Activated CD4-positive, CD25-positive, alpha-beta regulatory T cell (primary cell): ENCODE measurements around the gene CD4.
A peak's percentile ranks its signal among the peaks of the same experiment; 100 is the strongest.
"Not testable (repeated sequence)": the region's sequence is repeated elsewhere in the genome, so short reads cannot be mapped to it uniquely, and the experiment has no call there.

ENCODE experiments used
- DNase-seq, 4 experiments: peaks; one replicate each; lab custom pipeline; 2025; lab: John Stamatoyannopoulos, UW

CD4 gene

GRCh38 chr12:6868211-6869048 lies 79.1 kb downstream of the CD4 start:
- DNase-seq = no peak

- DNase-seq = peak; percentile 69 to 78 (median 70)
These were observed 80.0 kb downstream of the CD4 start for GRCh38 chr12:6869049-6870021.

DNA sequence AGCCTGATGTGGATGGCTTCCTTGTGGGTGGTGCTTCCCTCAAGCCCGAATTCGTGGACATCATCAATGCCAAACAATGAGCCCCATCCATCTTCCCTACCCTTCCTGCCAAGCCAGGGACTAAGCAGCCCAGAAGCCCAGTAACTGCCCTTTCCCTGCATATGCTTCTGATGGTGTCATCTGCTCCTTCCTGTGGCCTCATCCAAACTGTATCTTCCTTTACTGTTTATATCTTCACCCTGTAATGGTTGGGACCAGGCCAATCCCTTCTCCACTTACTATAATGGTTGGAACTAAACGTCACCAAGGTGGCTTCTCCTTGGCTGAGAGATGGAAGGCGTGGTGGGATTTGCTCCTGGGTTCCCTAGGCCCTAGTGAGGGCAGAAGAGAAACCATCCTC lies 81.0 kb downstream of the CD4 start:
- DNase-seq = not testable (repeated sequence)
